ENCODE data around the gene TENM3. TPM values are rescaled to one million over a fixed set of nuclear protein-coding genes. Genes with fewer than 3 reads are reported as not detected.
"Not testable (repeated sequence)": the region's sequence is repeated elsewhere in the genome, so short reads cannot be mapped to it uniquely, and the experiment has no call there.

Gene TENM3
- total RNA-seq, 2 experiments from 2014 or later, result not detected

GRCh38 chr4:182231496-182231895 lies 11.7 kb upstream of the TENM3 start:
- Mint-ChIP-seq H3K4me3 (no peak overlapping the region), H3K9me3 (no peaks in the 10 kb centered on the region), H3K27ac (no peak overlapping the region), H3K4me1 (ENCODE audit: low read depth) (no peaks in the 10 kb centered on the region), H3K36me3 (ENCODE audit: low read depth) (no peaks in the 10 kb centered on the region), H3K27me3 (no peaks in the 10 kb centered on the region)
- intact Hi-C loops (cut with micrococcal nuclease), result no loop called here
- TF ChIP-seq CTCF (IDR thresholded peaks at IDR 0.05), result no peak
- DNase-seq (no peak), ATAC-seq (no peak)
- ChIA-PET CTCF (interaction anchor here (0.6 to 1.1 kb wide), 2 partner anchors 13 to 959 kb away, joined by 3 read pairs; no protein-coding TSS in a partner anchor), POLR2A (no interaction called here)

GRCh38 chr4:182233310-182234090 lies 9.7 kb upstream of the TENM3 start:
- Mint-ChIP-seq H3K36me3 (ENCODE audit: low read depth) (no peaks in the 10 kb centered on the region), H3K4me1 (ENCODE audit: low read depth) (no peaks in the 10 kb centered on the region), H3K27ac (no peak overlapping the region), H3K9me3 (no peaks in the 10 kb centered on the region), H3K4me3 (no peak overlapping the region), H3K27me3 (no peaks in the 10 kb centered on the region)
- no peak for TF ChIP-seq CTCF (IDR thresholded peaks at IDR 0.05)
- ChIA-PET CTCF (no interaction called here), POLR2A (no interaction called here)
- no peak for DNase-seq
- intact Hi-C loops (cut with micrococcal nuclease), result no loop called here
- no peak for ATAC-seq

GRCh38 chr4:182235021-182235795 lies 8.0 kb upstream of the TENM3 start:
- Mint-ChIP-seq H3K4me1 (ENCODE audit: low read depth) (no peaks in the 10 kb centered on the region), H3K9me3 (no peaks in the 10 kb centered on the region), H3K27me3 (no peaks in the 10 kb centered on the region), H3K27ac (no peak overlapping the region), H3K36me3 (ENCODE audit: low read depth) (no peaks in the 10 kb centered on the region), H3K4me3 (no peak overlapping the region)
- ChIA-PET POLR2A (no interaction called here), CTCF (no interaction called here)
- DNase-seq (no peak), ATAC-seq (no peak)
- intact Hi-C loops (cut with micrococcal nuclease), result no loop called here
- no peak for TF ChIP-seq CTCF (IDR thresholded peaks at IDR 0.05)

- no peak for TF ChIP-seq CTCF (IDR thresholded peaks at IDR 0.05)
- ChIA-PET POLR2A (no interaction called here), CTCF (no interaction called here)
- no peaks in the 10 kb centered on the region for H3K36me3 Mint-ChIP-seq (ENCODE audit: low read depth)
- no peak overlapping the region for H3K4me3 Mint-ChIP-seq
- no peak overlapping the region for H3K27ac Mint-ChIP-seq
- intact Hi-C loops (cut with micrococcal nuclease), result no loop called here
- no peaks in the 10 kb centered on the region for H3K27me3 Mint-ChIP-seq
- ATAC-seq (no peak), DNase-seq (no peak)
- H3K4me1 Mint-ChIP-seq (ENCODE audit: low read depth), result no peaks in the 10 kb centered on the region
- H3K9me3 Mint-ChIP-seq, result no peaks in the 10 kb centered on the region
These were observed 7.0 kb upstream of the TENM3 start for GRCh38 chr4:182236186-182236585.

GRCh38 chr4:182237010-182237409 lies 6.2 kb upstream of the TENM3 start:
- H3K4me3 Mint-ChIP-seq; CTCF ChIA-PET; H3K27ac Mint-ChIP-seq; DNase-seq; H3K27me3 Mint-ChIP-seq; H3K9me3 Mint-ChIP-seq; H3K36me3 Mint-ChIP-seq (ENCODE audit: low read depth); H3K4me1 Mint-ChIP-seq (ENCODE audit: low read depth); ATAC-seq; POLR2A ChIA-PET; intact Hi-C loops (cut with micrococcal nuclease): not testable (repeated sequence)

Measured in activated CD8-positive, alpha-beta T cell treated with anti-CD3 and anti-CD28 coated beads for 36 hours (primary cell).